EL (cell line): ENCODE data around the gene NTRK2.
A peak's percentile ranks its signal among the peaks of the same experiment; 100 is the strongest.
"Not testable (repeated sequence)": the region's sequence is repeated elsewhere in the genome, so short reads cannot be mapped to it uniquely, and the experiment has no call there.

Experiments used
- DNase-seq: peaks from one replicate; pipeline ENCODE4 v3.0.0-alpha.2; 2016

Gene NTRK2

GRCh38 chr9:84858364-84858763 lies 188.8 kb downstream of the NTRK2 start:
- no peak for DNase-seq

GRCh38 chr9:84860249-84861115 lies 191.0 kb downstream of the NTRK2 start:
- no peak for DNase-seq

GRCh38 chr9:84861455-84861854 lies 191.9 kb downstream of the NTRK2 start:
- DNase-seq = no peak

- no peak for DNase-seq
Measured at GRCh38 chr9:84862308-84862707, 192.8 kb downstream of the NTRK2 start.

GRCh38 chr9:84862810-84863287 lies 193.3 kb downstream of the NTRK2 start:
- peak; percentile 53 for DNase-seq

GRCh38 chr9:84863372-84863771 lies 193.8 kb downstream of the NTRK2 start:
- no peak for DNase-seq

GRCh38 chr9:84866396-84867175 lies 197.1 kb downstream of the NTRK2 start:
- DNase-seq = no peak

- no peak for DNase-seq
Measured at GRCh38 chr9:84867186-84867585, 197.7 kb downstream of the NTRK2 start.

- no peak for DNase-seq
Measured at GRCh38 chr9:84869091-84869490, 199.6 kb downstream of the NTRK2 start.

GRCh38 chr9:84871983-84872382 lies 202.5 kb downstream of the NTRK2 start:
- no peak for DNase-seq

GRCh38 chr9:84874022-84874421 lies 204.5 kb downstream of the NTRK2 start:
- no peak for DNase-seq

GRCh38 chr9:84874596-84874995 lies 205.1 kb downstream of the NTRK2 start:
- DNase-seq = peak; percentile 21

GRCh38 chr9:84875193-84875592 lies 205.7 kb downstream of the NTRK2 start:
- no peak for DNase-seq

GRCh38 chr9:84879631-84880030 lies 210.1 kb downstream of the NTRK2 start:
- DNase-seq = no peak

- no peak for DNase-seq
Measured at GRCh38 chr9:84880835-84881234, 211.3 kb downstream of the NTRK2 start.

- DNase-seq = no peak
Measured at GRCh38 chr9:84886866-84887265, 217.3 kb downstream of the NTRK2 start.

GRCh38 chr9:84891924-84892323 lies 222.4 kb downstream of the NTRK2 start:
- no peak for DNase-seq

GRCh38 chr9:84893419-84894128 lies 224.0 kb downstream of the NTRK2 start:
- DNase-seq = no peak

GRCh38 chr9:84894859-84895258 lies 225.3 kb downstream of the NTRK2 start:
- DNase-seq = no peak

- no peak for DNase-seq
Measured at GRCh38 chr9:84897362-84898094, 228.0 kb downstream of the NTRK2 start.

- no peak for DNase-seq
Measured at GRCh38 chr9:84898188-84898587, 228.7 kb downstream of the NTRK2 start.

GRCh38 chr9:84898618-84899017 lies 229.1 kb downstream of the NTRK2 start:
- not testable (repeated sequence) for DNase-seq

- no peak for DNase-seq
Measured at GRCh38 chr9:84899326-84899725, 229.8 kb downstream of the NTRK2 start.
